RWPE1 (cell line): Measurements from ENCODE around the gene SUGCT.
A peak's percentile ranks its signal among the peaks of the same experiment; 100 is the strongest.
"Not testable (repeated sequence)": the region's sequence is repeated elsewhere in the genome, so short reads cannot be mapped to it uniquely, and the experiment has no call there.

Source experiments
- CTCF ChIA-PET: fragments of 350-600 bp; sonication (Branson Sonifier 250); formaldehyde crosslinking; extraction: SDS; loops from one replicate; lab custom pipeline; 2021; lab: Yijun Ruan, JAX
- POLR2A ChIA-PET: fragments of 400-600 bp; formaldehyde crosslinking; extraction: SDS; loops from one replicate; lab custom pipeline; 2020; ENCODE audit warnings: antibody characterized with exemption; ENCODE audit not compliant: low non-redundant PET; lab: Yijun Ruan, JAX
- DNase-seq: peaks from one replicate; pipeline ENCODE4 v3.0.0; 2012; ENCODE audit warnings: low spot score
- H3K27ac ChIP-seq: fragments of 450-650 bp; 2 replicates; pipeline ENCODE4 v1.5.1; 2017
- TF ChIP-seq, protein P1 (sequence below): fragments of 450-650 bp; conservative IDR thresholded peaks from 2 replicates; pipeline ENCODE4 v1.5.1; 2017; ENCODE audit warnings: low read depth, mild to moderate bottlenecking

The SUGCT gene

DNA sequence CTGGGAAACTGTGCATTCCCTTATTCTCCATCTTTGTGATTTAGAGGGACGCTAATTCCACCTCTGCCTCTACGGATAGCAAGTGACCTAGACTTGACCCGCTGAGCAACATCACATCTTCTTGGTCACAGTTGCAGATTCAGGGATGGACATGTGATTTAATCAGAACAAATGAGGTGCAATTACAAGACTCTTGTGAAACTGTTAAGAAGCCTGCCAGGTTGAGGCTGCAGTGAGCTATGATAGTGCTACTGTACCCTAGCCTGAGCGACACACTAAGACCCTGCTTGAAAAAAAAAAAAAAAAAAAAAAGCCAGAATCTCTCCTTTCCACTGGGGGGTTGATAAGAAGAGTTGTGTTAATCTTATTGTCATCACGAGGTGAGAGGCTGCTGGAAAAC is 14.8 kb upstream of the SUGCT start:
- H3K27ac ChIP-seq: no peak overlapping the region
- ChIA-PET CTCF (no interaction called here), POLR2A (no interaction called here)
- TF ChIP-seq, protein P1, sequence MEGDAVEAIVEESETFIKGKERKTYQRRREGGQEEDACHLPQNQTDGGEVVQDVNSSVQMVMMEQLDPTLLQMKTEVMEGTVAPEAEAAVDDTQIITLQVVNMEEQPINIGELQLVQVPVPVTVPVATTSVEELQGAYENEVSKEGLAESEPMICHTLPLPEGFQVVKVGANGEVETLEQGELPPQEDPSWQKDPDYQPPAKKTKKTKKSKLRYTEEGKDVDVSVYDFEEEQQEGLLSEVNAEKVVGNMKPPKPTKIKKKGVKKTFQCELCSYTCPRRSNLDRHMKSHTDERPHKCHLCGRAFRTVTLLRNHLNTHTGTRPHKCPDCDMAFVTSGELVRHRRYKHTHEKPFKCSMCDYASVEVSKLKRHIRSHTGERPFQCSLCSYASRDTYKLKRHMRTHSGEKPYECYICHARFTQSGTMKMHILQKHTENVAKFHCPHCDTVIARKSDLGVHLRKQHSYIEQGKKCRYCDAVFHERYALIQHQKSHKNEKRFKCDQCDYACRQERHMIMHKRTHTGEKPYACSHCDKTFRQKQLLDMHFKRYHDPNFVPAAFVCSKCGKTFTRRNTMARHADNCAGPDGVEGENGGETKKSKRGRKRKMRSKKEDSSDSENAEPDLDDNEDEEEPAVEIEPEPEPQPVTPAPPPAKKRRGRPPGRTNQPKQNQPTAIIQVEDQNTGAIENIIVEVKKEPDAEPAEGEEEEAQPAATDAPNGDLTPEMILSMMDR: no peak
- no peak for DNase-seq

DNA sequence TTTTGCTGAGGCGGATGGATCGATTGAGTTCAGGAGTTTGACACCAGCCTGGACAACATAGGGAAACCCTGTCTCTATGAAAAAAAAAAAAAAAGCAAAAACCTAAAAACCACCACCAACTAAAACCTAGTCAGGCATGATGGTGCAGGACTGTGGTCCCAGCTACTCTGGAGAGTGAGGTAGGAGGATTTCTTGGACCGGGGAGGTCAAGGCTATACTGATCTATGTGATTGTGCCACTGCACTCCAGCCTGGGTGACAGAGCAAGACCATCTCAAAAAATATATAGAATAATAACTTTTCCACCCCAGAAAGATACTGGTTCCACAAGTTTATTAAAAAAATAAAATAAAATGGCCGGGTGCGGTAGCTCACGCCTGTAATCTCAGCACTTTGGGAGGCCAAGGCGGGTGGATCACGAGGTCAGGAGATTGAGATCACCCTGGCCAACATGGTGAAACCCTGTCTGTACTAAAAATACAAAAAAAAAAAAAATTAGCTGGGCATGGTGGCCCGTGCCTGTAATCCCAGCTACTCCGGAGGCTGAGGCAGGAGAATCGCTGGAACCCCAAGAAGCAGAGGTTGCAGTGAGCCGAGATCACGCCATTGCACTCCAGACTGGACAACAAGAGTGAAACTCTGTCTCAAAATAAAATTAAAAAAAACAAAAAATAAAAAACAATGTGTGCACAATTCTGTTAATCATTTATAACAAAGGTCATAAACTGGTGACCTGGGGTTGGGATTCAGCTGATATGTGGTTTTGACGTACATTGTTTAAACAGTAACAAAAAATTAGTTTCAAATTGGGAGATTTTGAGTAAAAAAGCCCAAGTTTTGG is 12.5 kb upstream of the SUGCT start:
- H3K27ac ChIP-seq, DNase-seq, POLR2A ChIA-PET: not testable (repeated sequence)
- CTCF ChIA-PET: interaction anchor here (0.7 to 0.9 kb wide), 2 partner anchors 13 to 276 kb away, joined by 3 to 5 read pairs; partner anchors contain the start of genes MPLKIP and SUGCT

DNA sequence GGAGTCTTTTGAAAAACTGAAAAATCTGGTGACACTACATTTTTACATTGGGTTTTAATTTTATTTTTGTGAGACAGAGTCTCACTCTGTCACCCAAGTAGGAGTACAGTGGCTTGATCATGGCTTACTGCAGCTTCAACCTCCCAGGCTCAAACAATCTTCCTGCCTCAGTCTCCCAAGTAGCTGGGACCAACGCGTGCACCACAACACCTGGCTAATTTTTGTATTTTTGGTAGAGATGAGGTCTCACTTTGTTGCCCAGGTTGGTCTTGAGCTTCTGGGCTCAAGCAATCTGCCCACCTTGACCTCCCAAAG is 11.9 kb upstream of the SUGCT start:
- ChIA-PET POLR2A (no interaction called here), CTCF (interaction anchor here (0.7 to 0.9 kb wide), 2 partner anchors 12 to 276 kb away, joined by 3 to 5 read pairs; partner anchors contain the start of genes MPLKIP and SUGCT)
- TF ChIP-seq, protein P1: no peak
- no peak for DNase-seq
- H3K27ac ChIP-seq: no peak overlapping the region

DNA sequence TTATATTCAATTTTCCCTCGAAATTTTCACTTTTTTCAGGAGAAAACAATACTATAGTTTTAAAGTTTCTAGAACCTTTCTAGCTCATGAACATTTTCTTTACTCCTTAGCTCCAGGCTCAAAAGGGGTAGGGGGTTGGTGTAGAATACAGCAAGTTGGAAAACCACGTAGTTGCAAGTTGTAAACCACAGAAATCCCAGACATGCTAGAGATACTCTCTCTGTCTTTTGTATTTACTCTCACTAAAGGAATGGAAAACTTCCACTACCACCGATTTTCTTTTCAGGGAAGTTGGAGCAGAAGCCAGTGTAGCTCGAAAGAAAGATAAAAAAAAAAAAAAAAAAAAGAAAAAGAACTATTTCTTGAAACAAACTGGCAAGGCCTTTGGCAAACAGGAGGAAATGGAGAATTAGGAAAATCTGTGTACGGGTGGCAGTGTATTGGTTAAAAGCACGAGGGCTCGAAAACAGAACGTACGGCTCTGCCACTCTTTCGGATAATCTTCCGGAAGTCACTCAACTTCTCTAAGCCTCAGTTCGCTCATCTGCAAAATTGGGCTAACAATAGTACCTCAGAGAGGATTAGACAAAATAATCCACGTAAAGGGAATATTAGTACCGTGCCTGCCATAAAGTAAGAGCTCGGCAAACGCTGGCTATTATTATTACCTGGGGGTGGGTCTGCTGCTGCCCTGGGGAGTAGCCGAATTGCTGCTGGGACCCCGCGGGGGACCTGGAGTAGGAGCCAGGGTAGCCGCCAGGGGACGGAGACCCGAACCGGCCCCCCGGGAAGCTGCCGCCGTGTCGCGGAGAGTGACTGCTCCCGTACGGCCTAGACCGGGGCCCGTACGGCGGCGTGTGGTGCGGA is 1.0 kb upstream of the SUGCT start:
- peak; percentile 12 for DNase-seq
- ChIA-PET CTCF (interaction anchor here (0.5 to 1.4 kb wide), 7 partner anchors 9 to 560 kb away, joined by 3 to 7 read pairs (median 5); no protein-coding TSS in a partner anchor), POLR2A (no interaction called here)
- peak overlapping the region; percentile 93 for H3K27ac ChIP-seq
- TF ChIP-seq, protein P1: no peak

- TF ChIP-seq, protein P1: no peak
- no peak for DNase-seq
- ChIA-PET POLR2A (interaction anchor here (0.6 to 0.7 kb wide), 2 partner anchors 58 to 972 kb away, joined by 3 read pairs; no protein-coding TSS in a partner anchor), CTCF (interaction anchor here (0.6 to 1.3 kb wide), 5 partner anchors 12 to 245 kb away, joined by 3 to 7 read pairs (median 5); no protein-coding TSS in a partner anchor)
- peak overlapping the region; percentile 93 for H3K27ac ChIP-seq
These were observed 459 bp downstream of the SUGCT start for GRCh38 chr7:40135317-40135610.

DNA sequence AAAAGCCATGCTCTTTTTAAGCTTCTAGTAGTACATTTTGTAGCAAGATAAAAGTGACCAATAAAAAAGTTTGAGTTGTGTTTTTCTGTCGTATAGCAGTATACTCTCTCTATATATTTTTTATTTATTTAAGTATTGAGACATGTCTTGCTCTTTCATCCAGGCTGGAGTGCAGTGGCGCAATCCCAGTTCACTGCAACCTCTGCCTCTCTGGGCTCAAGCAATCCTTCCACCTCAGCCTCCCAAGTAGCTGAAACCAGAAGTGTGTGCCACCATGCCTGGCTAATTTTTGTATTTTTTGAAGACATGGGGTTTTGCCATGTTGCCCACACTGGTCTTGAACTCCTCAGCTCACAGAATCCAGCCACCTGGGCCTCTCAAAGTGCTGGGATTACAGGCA is 2.8 kb downstream of the SUGCT start:
- ChIA-PET POLR2A (no interaction called here), CTCF (interaction anchor here (0.6 to 0.7 kb wide), 2 partner anchors 38 to 550 kb away, joined by 3 read pairs; no protein-coding TSS in a partner anchor)
- no peak overlapping the region for H3K27ac ChIP-seq
- DNase-seq: no peak
- TF ChIP-seq, protein P1: no peak
